Lung microvascular endothelial cell (primary cell): Measurements from ENCODE around the gene ARGLU1. TPM values are rescaled to one million over a fixed set of nuclear protein-coding genes. Genes with fewer than 3 reads are reported as not detected.

Source experiments
- DNase-seq, 2 donors: peaks; one replicate each; pipeline versions ENCODE4 v3.0.0 to v3.0.0-alpha.2; 2010; ENCODE audit warnings: low read depth in 2 of 2
- total RNA-seq: library from RNA; depleted of rRNA; stranded (reverse); fragments of >200 nt; gene quantifications from 2 replicates; pipeline ENCODE4 v1.2.1, GENCODE V29; 2014

ARGLU1 gene
- total RNA-seq, 1 donor from 2014 or later, result 24.4 TPM

GRCh38 chr13:106503730-106504453 is 64.0 kb downstream of the ARGLU1 start:
- DNase-seq, result peak in 1 of 2 donors; percentile 22

GRCh38 chr13:106503272-106503671 is 64.7 kb downstream of the ARGLU1 start:
- DNase-seq, result no peak

- DNase-seq, result no peak
Observed at GRCh38 chr13:106500445-106500844, 67.5 kb downstream of the ARGLU1 start.

- DNase-seq, result no peak
Observed at GRCh38 chr13:106499896-106500295, 68.0 kb downstream of the ARGLU1 start.

GRCh38 chr13:106499113-106499512 is 68.8 kb downstream of the ARGLU1 start:
- no peak for DNase-seq

GRCh38 chr13:106498571-106498970 is 69.4 kb downstream of the ARGLU1 start:
- DNase-seq, result no peak

- no peak for DNase-seq
Observed at GRCh38 chr13:106498158-106498557, 69.8 kb downstream of the ARGLU1 start.

GRCh38 chr13:106497079-106497478 is 70.9 kb downstream of the ARGLU1 start:
- no peak for DNase-seq

GRCh38 chr13:106496072-106496997 is 71.6 kb downstream of the ARGLU1 start:
- DNase-seq, result peak; percentile 97

- DNase-seq, result no peak
Observed at GRCh38 chr13:106494936-106495335, 73.0 kb downstream of the ARGLU1 start.

- DNase-seq, result no peak
Observed at GRCh38 chr13:106494506-106494905, 73.4 kb downstream of the ARGLU1 start.

- DNase-seq, result no peak
Observed at GRCh38 chr13:106493533-106494220, 74.3 kb downstream of the ARGLU1 start.

GRCh38 chr13:106492588-106493475 is 75.1 kb downstream of the ARGLU1 start:
- no peak for DNase-seq

- no peak for DNase-seq
Observed at GRCh38 chr13:106491928-106492587, 75.9 kb downstream of the ARGLU1 start.

Other genes starting within 250 kb of the ARGLU1 start
- 21.6 and 64.9 TPM in 2 replicates for gene EFNB2, start 32.5 kb downstream of the ARGLU1 start, total RNA-seq